Globus pallidus (tissue), 1 donor: Measurements from ENCODE around the gene SAE1.
A peak's percentile ranks its signal among the peaks of the same experiment; 100 is the strongest.

ENCODE experiments used
- DNase-seq: peaks from one replicate; pipeline ENCODE4 v3.0.0-alpha.2; 2015; ENCODE audit warnings: low spot score

The SAE1 gene

GRCh38 chr19:47161876-47162489 lies 31.3 kb downstream of the SAE1 start:
- no peak for DNase-seq

GRCh38 chr19:47168065-47168464 lies 37.4 kb downstream of the SAE1 start:
- DNase-seq, result no peak

GRCh38 chr19:47172666-47173455 lies 42.2 kb downstream of the SAE1 start:
- DNase-seq, result no peak

DNA sequence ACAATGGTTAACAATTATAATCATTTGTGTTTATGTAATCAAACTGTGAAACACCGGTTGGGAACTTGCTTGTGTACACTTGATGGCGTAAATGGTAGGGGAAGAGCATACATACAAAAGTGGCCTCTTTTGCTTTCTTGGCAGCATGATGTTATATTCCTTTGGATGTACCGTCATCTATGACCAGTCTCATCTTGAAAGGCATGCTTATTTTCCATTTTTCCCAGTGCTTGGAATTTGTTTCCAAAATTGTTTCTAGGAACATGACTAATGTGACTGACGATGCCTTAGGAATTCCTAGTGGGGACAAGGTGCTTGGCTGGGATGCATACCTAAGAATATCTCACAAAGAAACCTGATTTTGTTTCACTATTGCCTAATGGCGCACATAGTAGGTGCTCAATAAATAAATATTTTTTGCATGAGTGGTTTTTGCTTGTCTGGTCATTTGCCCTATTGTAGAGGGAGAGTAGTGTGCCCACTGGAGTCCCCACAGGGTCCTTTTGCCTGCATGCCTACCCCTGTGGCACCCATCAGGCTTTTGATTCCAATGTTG lies 45.5 kb downstream of the SAE1 start:
- DNase-seq, result no peak

DNA sequence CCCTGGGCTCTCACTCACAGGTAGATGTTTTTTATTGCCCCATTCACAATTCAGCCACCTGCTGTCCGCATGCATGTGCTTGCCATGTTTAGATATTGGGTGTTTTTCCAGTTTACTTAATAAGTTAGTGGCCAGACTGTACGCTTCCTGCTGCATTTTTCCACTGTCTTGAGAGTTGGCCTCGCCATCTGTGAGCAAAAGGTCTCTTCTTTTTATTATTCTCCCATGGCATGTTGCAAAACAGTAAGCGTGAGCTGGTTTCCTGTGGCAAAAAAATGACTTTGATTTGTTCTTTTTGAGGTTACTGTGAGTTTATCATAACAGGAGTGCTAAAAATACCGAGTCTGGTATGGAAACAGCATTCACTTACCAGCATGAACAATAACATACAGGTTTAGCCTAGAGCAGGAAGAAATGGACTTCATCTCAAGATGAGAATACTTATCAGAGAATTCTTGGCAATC lies 46.0 kb downstream of the SAE1 start:
- no peak for DNase-seq

- DNase-seq, result no peak
These were observed 49.1 kb downstream of the SAE1 start for GRCh38 chr19:47179653-47180310.

DNA sequence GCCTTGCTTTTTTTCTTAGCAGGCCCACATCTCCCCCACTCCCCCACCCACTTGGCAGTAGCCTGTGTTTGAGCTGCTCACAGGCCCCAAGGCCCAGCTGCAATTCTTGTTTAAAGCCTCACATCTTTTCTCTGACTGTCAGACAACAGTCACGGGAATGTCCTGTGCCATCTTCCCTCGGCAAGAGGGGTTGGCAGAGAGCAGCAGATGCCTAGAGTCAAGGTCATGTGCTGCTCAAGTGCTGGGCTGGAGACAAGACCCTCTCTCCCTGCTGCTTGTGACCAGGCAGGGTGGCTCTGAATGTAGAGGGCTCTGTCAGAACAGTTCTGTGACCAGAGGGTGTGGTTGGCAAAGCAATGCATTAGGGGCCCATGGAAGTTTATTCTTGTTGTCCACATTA lies 53.0 kb downstream of the SAE1 start:
- peak; percentile 33 for DNase-seq

DNA sequence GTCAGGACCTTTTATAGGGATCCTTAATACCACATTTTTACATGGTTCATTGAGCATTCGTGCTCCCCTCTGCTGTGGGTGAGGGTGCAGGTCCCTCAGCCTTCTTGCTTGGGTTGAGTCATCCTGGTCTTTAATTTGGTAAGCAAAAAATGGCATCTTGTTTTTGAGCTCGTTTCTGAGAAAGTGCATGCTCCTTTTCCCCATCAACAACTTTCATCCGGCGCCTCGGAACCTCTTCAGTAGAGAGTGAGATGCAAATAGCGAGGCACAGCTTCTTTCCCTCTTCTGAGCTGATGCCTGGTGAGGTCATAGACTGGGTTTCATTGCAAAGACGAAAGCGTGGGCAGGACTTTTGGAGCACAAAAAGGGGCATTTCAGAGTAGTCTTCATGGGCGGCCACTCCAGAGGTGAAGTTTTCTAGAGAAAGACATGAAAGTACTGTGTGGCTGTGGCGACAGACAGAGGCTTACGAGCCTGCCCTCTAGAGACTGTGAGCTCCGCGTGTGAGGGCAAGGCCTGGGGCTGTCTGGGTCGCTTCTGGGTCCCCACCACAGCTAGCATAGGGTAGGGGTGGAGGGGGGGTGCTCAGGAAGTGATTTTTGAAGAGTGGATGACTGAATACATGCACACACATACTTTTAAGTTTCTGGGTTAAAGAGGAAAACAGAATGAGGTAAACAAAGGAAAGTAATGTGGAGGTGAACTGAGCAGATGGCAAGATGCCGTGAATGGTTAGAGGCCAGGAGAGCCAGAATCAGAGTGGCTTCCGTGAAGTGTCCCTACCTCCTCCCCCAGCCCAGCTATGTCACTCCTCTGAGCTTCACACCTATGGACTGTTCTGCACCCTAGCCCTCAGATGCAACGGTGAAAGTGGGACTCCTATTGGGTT lies 56.1 kb downstream of the SAE1 start:
- DNase-seq, result no peak

DNA sequence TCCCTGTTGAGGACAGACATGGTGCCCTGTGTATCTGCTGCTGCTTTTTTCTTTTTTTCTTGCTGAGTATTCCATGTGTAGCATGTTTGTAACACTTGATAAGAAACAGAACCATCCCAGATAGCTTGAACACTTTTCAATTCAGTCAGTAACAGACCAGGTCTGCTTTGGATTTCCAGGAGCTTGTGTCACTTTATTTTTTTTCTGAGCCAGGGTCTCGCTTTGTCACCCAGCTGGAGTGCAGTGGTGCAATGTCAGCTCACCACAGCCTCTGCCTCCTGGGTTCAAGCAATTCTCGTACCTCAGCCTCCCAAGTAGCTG lies 56.7 kb downstream of the SAE1 start:
- DNase-seq, result no peak

- DNase-seq, result no peak
These were observed 57.2 kb downstream of the SAE1 start for GRCh38 chr19:47187797-47188196.

GRCh38 chr19:47188507-47189033 lies 57.9 kb downstream of the SAE1 start:
- DNase-seq, result no peak

GRCh38 chr19:47190167-47190727 lies 59.6 kb downstream of the SAE1 start:
- DNase-seq, result peak; percentile 57

- DNase-seq, result no peak
These were observed 64.8 kb downstream of the SAE1 start for GRCh38 chr19:47195434-47195833.

DNA sequence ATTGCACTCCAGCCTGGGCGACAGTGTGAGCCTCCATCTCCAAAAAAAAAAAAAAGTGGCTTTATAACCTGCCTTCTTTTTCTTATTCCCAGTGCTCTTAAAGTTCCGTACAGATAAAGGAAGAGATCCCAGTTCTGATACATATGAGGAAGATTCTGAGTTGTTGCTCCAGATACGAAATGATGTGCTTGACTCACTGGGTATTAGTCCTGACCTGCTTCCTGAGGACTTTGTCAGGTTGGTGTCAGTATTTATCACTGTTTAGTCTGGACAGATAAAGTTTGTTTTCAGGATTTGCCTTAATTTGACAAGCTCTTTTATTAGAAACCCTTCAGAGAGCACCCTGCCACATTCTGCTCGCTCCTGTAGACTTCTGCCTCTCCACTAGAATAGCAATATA lies 66.5 kb downstream of the SAE1 start:
- DNase-seq, result no peak

DNA sequence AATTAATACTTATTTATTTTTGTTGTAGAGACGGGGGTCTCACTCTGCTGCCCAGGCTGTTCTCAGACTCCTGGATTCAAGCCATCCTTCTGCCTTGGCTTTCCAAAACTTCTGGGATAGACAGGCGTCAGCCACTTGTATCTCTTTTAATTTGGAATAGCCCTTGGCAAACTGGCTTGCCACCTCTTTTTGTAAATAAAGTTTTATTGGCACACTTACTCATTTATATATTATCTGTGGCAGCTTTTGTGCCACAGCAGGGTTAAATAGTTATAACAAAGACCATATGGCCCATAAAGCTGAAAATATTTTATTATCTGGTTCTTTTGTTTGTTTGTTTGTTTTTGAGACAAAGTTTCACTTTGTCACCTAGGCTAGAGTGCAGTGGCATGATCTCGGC lies 69.9 kb downstream of the SAE1 start:
- no peak for DNase-seq

DNA sequence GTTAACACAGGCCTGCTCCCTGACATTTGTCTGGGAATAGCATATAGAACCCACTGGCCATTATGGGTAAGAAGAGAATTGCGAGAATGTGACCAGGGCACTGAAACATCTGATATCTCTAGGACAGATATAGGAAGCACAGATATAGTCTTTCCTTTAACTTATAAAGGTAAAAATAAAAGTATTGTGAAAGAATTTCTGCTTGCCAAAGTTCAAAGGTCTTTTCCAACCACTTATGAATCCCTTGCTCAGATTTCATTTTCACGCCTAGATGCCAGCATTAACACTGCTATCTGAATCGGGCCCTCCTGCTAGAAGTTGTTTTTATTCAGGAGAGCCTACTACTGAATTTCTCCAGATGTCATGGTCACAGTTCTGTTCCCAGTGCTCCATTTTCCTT lies 72.6 kb downstream of the SAE1 start:
- DNase-seq, result no peak

- DNase-seq, result no peak
These were observed 78.9 kb downstream of the SAE1 start for GRCh38 chr19:47209319-47210179.

- no peak for DNase-seq
These were observed 79.5 kb downstream of the SAE1 start for GRCh38 chr19:47210180-47210490.

DNA sequence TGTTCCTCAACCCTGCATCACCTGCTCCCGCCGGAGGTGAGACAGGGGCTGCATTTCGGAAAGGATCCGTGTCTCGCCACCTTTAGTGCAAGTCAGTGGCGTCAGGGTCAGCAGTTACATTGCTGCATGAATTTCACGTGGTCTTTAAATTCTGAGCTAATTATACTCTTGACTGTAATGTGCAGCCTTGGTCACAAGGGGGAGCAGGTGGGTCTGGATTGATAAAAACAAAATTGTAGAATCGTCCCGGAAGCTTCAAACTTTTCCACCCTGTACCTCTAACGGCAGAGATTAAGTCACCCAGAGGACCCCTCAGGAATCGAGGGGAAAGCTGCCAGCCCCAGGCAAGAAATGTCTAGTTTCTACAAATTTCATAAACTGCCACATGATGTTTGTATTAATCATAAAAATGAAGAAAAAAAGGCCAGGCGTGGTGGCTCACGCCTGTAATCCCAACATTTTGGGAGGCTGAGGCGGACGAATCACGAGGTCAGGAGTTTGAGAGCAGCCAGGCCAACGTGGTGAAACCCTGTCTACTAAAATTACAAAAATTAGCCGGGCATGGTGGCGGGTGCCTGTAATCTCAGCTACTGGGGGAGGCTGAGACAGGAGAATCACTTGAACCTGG lies 80.2 kb downstream of the SAE1 start:
- DNase-seq, result peak; percentile 58

- no peak for DNase-seq
These were observed 84.9 kb downstream of the SAE1 start for GRCh38 chr19:47215581-47215980.
